GM18505 (cell line): ENCODE data around the gene PBOV1.

Experiments used
- ATAC-seq: cut with Tn5 transposase; IDR thresholded peaks from one replicate; pipeline ENCODE4 v1.9.1; 2021; ENCODE audit not compliant: unreplicated experiment
- POLR2A ChIP-seq: IDR thresholded peaks from 4 replicates; pipeline ENCODE4 v1.6.1; 2011; ENCODE audit warnings: borderline replicate concordance; ENCODE audit not compliant: insufficient read depth, insufficient read length; ENCODE audit errors: extremely low read depth

PBOV1 gene

GRCh38 chr6:138218449-138218848 lies at the start of gene PBOV1:
Gene PBOV1 (minus strand): TSS chr6:138218491. CDS start chr6:138218395, 96 bp downstream.
- no peak for ATAC-seq
- no peak for TF ChIP-seq POLR2A

- no peak for TF ChIP-seq POLR2A
- ATAC-seq: no peak
Observed at GRCh38 chr6:138266095-138266494, 47.8 kb upstream of the PBOV1 start.

- TF ChIP-seq POLR2A: no peak
- ATAC-seq: no peak
Observed at GRCh38 chr6:138264372-138264880, 46.1 kb upstream of the PBOV1 start.

GRCh38 chr6:138263963-138264362 lies 45.7 kb upstream of the PBOV1 start:
- TF ChIP-seq POLR2A: no peak
- no peak for ATAC-seq

- no peak for ATAC-seq
- TF ChIP-seq POLR2A: no peak
Observed at GRCh38 chr6:138261116-138261780, 43.0 kb upstream of the PBOV1 start.

GRCh38 chr6:138258991-138259390 lies 40.7 kb upstream of the PBOV1 start:
- no peak for ATAC-seq
- TF ChIP-seq POLR2A: no peak

GRCh38 chr6:138258197-138258596 lies 39.9 kb upstream of the PBOV1 start:
- no peak for ATAC-seq
- no peak for TF ChIP-seq POLR2A

GRCh38 chr6:138257638-138258040 lies 39.3 kb upstream of the PBOV1 start:
- TF ChIP-seq POLR2A: no peak
- no peak for ATAC-seq

- no peak for TF ChIP-seq POLR2A
- no peak for ATAC-seq
Observed at GRCh38 chr6:138255443-138255842, 37.2 kb upstream of the PBOV1 start.

GRCh38 chr6:138253731-138254130 lies 35.4 kb upstream of the PBOV1 start:
- ATAC-seq: no peak
- TF ChIP-seq POLR2A: no peak

- TF ChIP-seq POLR2A: no peak
- ATAC-seq: no peak
Observed at GRCh38 chr6:138250513-138251247, 32.4 kb upstream of the PBOV1 start.

GRCh38 chr6:138250053-138250452 lies 31.8 kb upstream of the PBOV1 start:
- no peak for TF ChIP-seq POLR2A
- no peak for ATAC-seq

GRCh38 chr6:138248878-138249277 lies 30.6 kb upstream of the PBOV1 start:
- TF ChIP-seq POLR2A: no peak
- ATAC-seq: no peak

- TF ChIP-seq POLR2A: no peak
- no peak for ATAC-seq
Observed at GRCh38 chr6:138248011-138248410, 29.7 kb upstream of the PBOV1 start.
